Natural killer cell (primary cell): Measurements from ENCODE around the gene CTNS. TPM values are rescaled to one million over a fixed set of nuclear protein-coding genes. Genes with fewer than 3 reads are reported as not detected.

Experiments
- ATAC-seq, 3 donors: fragments of 150-1000 bp in 2 of 3; fragments of 200-7000 bp in 1 of 3; cut with Tn5 transposase; 1 replicate in 1 of 3; 2 replicates in 2 of 3; pipeline ENCODE4 v1.10.0; 2021; ENCODE audit warnings: mild to moderate bottlenecking in 2 of 3, moderate library complexity in 2 of 3
- DNase-seq, 2 donors: peaks; one replicate each; pipeline versions ENCODE4 v3.0.0 to v3.0.0-alpha.2; 2013 to 2021; ENCODE audit warnings: mixed read lengths in 1 of 2
- H3K27ac ChIP-seq: one replicate; pipeline ENCODE4 v1.5.1; 2013; ENCODE audit warnings: mild to moderate bottlenecking, low read length
- H3K27me3 ChIP-seq: one replicate; pipeline ENCODE4 v1.6.1; 2013; ENCODE audit warnings: low read length; ENCODE audit not compliant: control insufficient read depth, insufficient read depth
- H3K36me3 ChIP-seq: one replicate; pipeline ENCODE4 v1.6.1; 2013; ENCODE audit warnings: low read length; ENCODE audit not compliant: control insufficient read depth, insufficient read depth
- H3K4me1 ChIP-seq: one replicate; pipeline ENCODE4 v1.6.1; 2013; ENCODE audit warnings: low read length; ENCODE audit not compliant: control insufficient read depth, insufficient read depth
- H3K4me3 ChIP-seq: one replicate; pipeline ENCODE4 v1.5.1; 2013; ENCODE audit warnings: low read length
- H3K9me3 ChIP-seq: one replicate; pipeline ENCODE4 v1.6.1; 2013; ENCODE audit warnings: low read length; ENCODE audit not compliant: control insufficient read depth, insufficient read depth
- H3K27ac Mint-ChIP-seq, 2 donors: one replicate each; pipeline ENCODE4 v1.8.0; 2022; ENCODE audit warnings: mild to moderate bottlenecking in 2 of 2, mixed read lengths in 2 of 2, moderate library complexity in 1 of 2
- H3K27me3 Mint-ChIP-seq, 2 donors: one replicate each; pipeline ENCODE4 v1.8.0; 2022; ENCODE audit warnings: low read depth in 2 of 2, mixed read lengths in 2 of 2
- H3K36me3 Mint-ChIP-seq: one replicate; pipeline ENCODE4 v1.8.0; 2022; ENCODE audit warnings: mixed read lengths
- H3K4me1 Mint-ChIP-seq, 2 donors: one replicate each; pipeline ENCODE4 v1.8.0; 2022; ENCODE audit warnings: mixed read lengths in 2 of 2
- H3K4me3 Mint-ChIP-seq: one replicate; pipeline ENCODE4 v1.8.0; 2022; ENCODE audit warnings: mild to moderate bottlenecking, moderate library complexity, mixed read lengths
- H3K9me3 Mint-ChIP-seq, 2 donors: one replicate each; pipeline ENCODE4 v1.8.0; 2022; ENCODE audit warnings: mixed read lengths in 2 of 2
- CTCF ChIP-seq: fragments of 200-600 bp; IDR thresholded peaks from one replicate; pipeline ENCODE4 v1.8.0; 2022; ENCODE audit warnings: antibody characterized with exemption
- WGBS: methylation state at CpG from one replicate; pipeline ENCODE4 v1.1.7; 2013; ENCODE audit warnings: missing lambda C conversion rate; ENCODE audit not compliant: insufficient coverage; 5-methylcytosine and 5-hydroxymethylcytosine counted together
- intact Hi-C: fragments of 100-400 bp; cut with micrococcal nuclease; formaldehyde crosslinking; loops from one replicate; pipeline ENCODE4 v1.14.2; 2022
- total RNA-seq, 4 donors: library from RNA; stranded (reverse); fragments of 120-200 nt in 1 of 4; gene quantifications; one replicate each; pipeline versions ENCODE4 v1.2.3 to v1.2.4, GENCODE V29; 2013 to 2022

The CTNS gene
- total RNA-seq, 3 donors from 2014 or later (not counting 1 experiment from before 2014, with no cell fraction given): 7.6 to 24.2 (median 9.6) TPM

GRCh38 chr17:3693141-3693540 lies 56.6 kb downstream of the CTNS start:
- no peak overlapping the region for H3K4me3 Mint-ChIP-seq
- H3K9me3 Mint-ChIP-seq: no peaks in the 10 kb centered on the region
- H3K27ac ChIP-seq: peak overlapping the region; percentile 43
- 73% methylated on average over 4 of the region's 4 CpGs for WGBS
- DNase-seq (no peak), ATAC-seq (no peak)
- H3K9me3 ChIP-seq: no peaks in the 10 kb centered on the region
- H3K4me3 ChIP-seq: peak overlapping the region; percentile 21
- H3K27me3 Mint-ChIP-seq: peaks cover 0 to 8% of the 10 kb centered on the region in 2 donors
- no peak for TF ChIP-seq CTCF
- intact Hi-C loops: loop anchor here (5.0 kb wide), 1 partner anchor 74 kb away; no protein-coding TSS in a partner anchor
- peaks cover 12 to 36% of the 10 kb centered on the region in 2 donors for H3K4me1 Mint-ChIP-seq
- no peaks in the 10 kb centered on the region for H3K36me3 Mint-ChIP-seq
- peaks cover 3% of the 10 kb centered on the region for H3K27me3 ChIP-seq
- peaks cover 2% of the 10 kb centered on the region for H3K36me3 ChIP-seq
- H3K4me1 ChIP-seq: peaks cover 71% of the 10 kb centered on the region
- H3K27ac Mint-ChIP-seq: no peak overlapping the region

- no peak for TF ChIP-seq CTCF
- no peaks in the 10 kb centered on the region for H3K36me3 Mint-ChIP-seq
- 5% methylated on average over 9 of the region's 9 CpGs for WGBS
- peaks cover 12 to 36% of the 10 kb centered on the region in 2 donors for H3K4me1 Mint-ChIP-seq
- Histone ChIP-seq H3K4me3 (peak overlapping the region; percentile 60), H3K4me1 (peaks cover 68% of the 10 kb centered on the region), H3K36me3 (peaks cover 2% of the 10 kb centered on the region), H3K27me3 (peaks cover 3% of the 10 kb centered on the region), H3K27ac (peak overlapping the region; percentile 52), H3K9me3 (no peaks in the 10 kb centered on the region)
- intact Hi-C loops: loop anchor here (1.0 to 5.0 kb wide), 3 partner anchors 17 to 102 kb away; no protein-coding TSS in a partner anchor
- H3K9me3 Mint-ChIP-seq: no peaks in the 10 kb centered on the region
- H3K27ac Mint-ChIP-seq: peak overlapping the region; percentile 69 to 79
- ATAC-seq (peak; percentile 70 to 87 (median 74)), DNase-seq (peak; percentile 61 to 63)
- H3K4me3 Mint-ChIP-seq: peak overlapping the region; percentile 62
- peaks cover 0 to 8% of the 10 kb centered on the region in 2 donors for H3K27me3 Mint-ChIP-seq
These were observed 57.3 kb downstream of the CTNS start for GRCh38 chr17:3693829-3694231.

GRCh38 chr17:3695129-3695722 lies 58.7 kb downstream of the CTNS start:
- peaks cover 12 to 36% of the 10 kb centered on the region in 2 donors for H3K4me1 Mint-ChIP-seq
- DNase-seq: no peak
- 14% methylated on average over 16 of the region's 17 CpGs for WGBS
- H3K4me3 ChIP-seq: peak overlapping the region; percentile 60
- peaks cover 0 to 8% of the 10 kb centered on the region in 2 donors for H3K27me3 Mint-ChIP-seq
- peaks cover 2% of the 10 kb centered on the region for H3K36me3 ChIP-seq
- H3K4me3 Mint-ChIP-seq: peak overlapping the region; percentile 63
- peak overlapping the region; percentile 52 for H3K27ac ChIP-seq
- no peaks in the 10 kb centered on the region for H3K9me3 Mint-ChIP-seq
- H3K27ac Mint-ChIP-seq: peak overlapping the region in 1 of 2 donors; percentile 79
- ATAC-seq: no peak
- intact Hi-C loops: loop anchor here (2.0 kb wide), 1 partner anchor 16 kb away; no protein-coding TSS in a partner anchor
- peaks cover 58% of the 10 kb centered on the region for H3K4me1 ChIP-seq
- TF ChIP-seq CTCF: no peak
- H3K9me3 ChIP-seq: no peaks in the 10 kb centered on the region
- peaks cover 3% of the 10 kb centered on the region for H3K27me3 ChIP-seq
- H3K36me3 Mint-ChIP-seq: no peaks in the 10 kb centered on the region
